H9 (cell line): Measurements from ENCODE around the gene EFCAB14. TPM values are rescaled to one million over a fixed set of nuclear protein-coding genes. Genes with fewer than 3 reads are reported as not detected.
A peak's percentile ranks its signal among the peaks of the same experiment; 100 is the strongest.

Experiments
- DNase-seq: peaks from one replicate; pipeline ENCODE4 v3.0.0-alpha.2; 2017
- H2AFZ ChIP-seq: one replicate; pipeline ENCODE4 v1.6.1; 2013; ENCODE audit warnings: mild to moderate bottlenecking, low read length, control low read depth, moderate library complexity
- H2AK5ac ChIP-seq: 2 replicates; pipeline ENCODE4 v1.6.1; 2013; ENCODE audit warnings: low read length, control low read depth, mixed read lengths; ENCODE audit not compliant: insufficient read length
- H2BK120ac ChIP-seq: one replicate; pipeline ENCODE4 v1.6.1; 2013; ENCODE audit warnings: low read depth, mild to moderate bottlenecking, low read length, control low read depth, inconsistent platforms; ENCODE audit not compliant: poor library complexity, severe bottlenecking
- H2BK12ac ChIP-seq: 2 replicates; pipeline ENCODE4 v1.6.1; 2013; ENCODE audit warnings: low read length, control low read depth, mixed read lengths, low read depth; ENCODE audit not compliant: insufficient read length
- H2BK15ac ChIP-seq: 2 replicates; pipeline ENCODE4 v1.6.1; 2013; ENCODE audit warnings: low read depth, low read length, control low read depth
- H2BK20ac ChIP-seq: one replicate; pipeline ENCODE4 v1.6.1; 2013; ENCODE audit warnings: low read depth, mild to moderate bottlenecking, low read length, control low read depth, inconsistent platforms; ENCODE audit not compliant: poor library complexity, severe bottlenecking
- H2BK5ac ChIP-seq: 2 replicates; pipeline ENCODE4 v1.6.1; 2013; ENCODE audit warnings: low read length, control low read depth, mixed read lengths; ENCODE audit not compliant: insufficient read length
- H3K14ac ChIP-seq: 2 replicates; pipeline ENCODE4 v1.6.1; 2013; ENCODE audit warnings: low read length, control low read depth; ENCODE audit not compliant: insufficient read depth
- H3K18ac ChIP-seq: 2 replicates; pipeline ENCODE4 v1.6.1; 2013; ENCODE audit warnings: low read depth, mild to moderate bottlenecking, mixed read lengths, low read length, control low read depth; ENCODE audit not compliant: insufficient read length
- H3K23ac ChIP-seq: 2 replicates; pipeline ENCODE4 v1.6.1; 2013; ENCODE audit warnings: low read length, control low read depth, mixed read lengths, low read depth; ENCODE audit not compliant: insufficient read length
- H3K23me2 ChIP-seq: 2 replicates; pipeline ENCODE4 v1.6.1; 2013; ENCODE audit warnings: low read depth, mild to moderate bottlenecking, mixed read lengths, low read length, control low read depth; ENCODE audit not compliant: insufficient read length, poor library complexity, severe bottlenecking
- H3K27ac ChIP-seq: 2 replicates; pipeline ENCODE4 v1.5.1; 2013; ENCODE audit warnings: low read length, control low read depth, mixed read lengths, low read depth; ENCODE audit not compliant: insufficient read length
- H3K27me3 ChIP-seq: 2 replicates; pipeline ENCODE4 v1.6.1; 2013; ENCODE audit warnings: low read length, control low read depth, inconsistent platforms; ENCODE audit not compliant: insufficient read depth
- H3K4ac ChIP-seq: 2 replicates; pipeline ENCODE4 v1.6.1; 2013; ENCODE audit warnings: low read depth, mild to moderate bottlenecking, control low read depth, inconsistent platforms, low read length, moderate library complexity
- H3K4me1 ChIP-seq: 2 replicates; pipeline ENCODE4 v1.6.1; 2013; ENCODE audit warnings: low read length, control low read depth, inconsistent platforms; ENCODE audit not compliant: insufficient read depth
- H3K4me2 ChIP-seq: 2 replicates; pipeline ENCODE4 v1.6.1; 2013; ENCODE audit warnings: low read length, control low read depth, mixed read lengths; ENCODE audit not compliant: insufficient read length, insufficient read depth
- H3K56ac ChIP-seq: 2 replicates; pipeline ENCODE4 v1.6.1; 2013; ENCODE audit warnings: low read depth, mild to moderate bottlenecking, mixed read lengths, low read length, control low read depth; ENCODE audit not compliant: insufficient read length
- H3K79me1 ChIP-seq: 2 replicates; pipeline ENCODE4 v1.6.1; 2013; ENCODE audit warnings: low read depth, mild to moderate bottlenecking, moderate library complexity, low read length, control low read depth, inconsistent platforms; ENCODE audit not compliant: insufficient read depth, poor library complexity, severe bottlenecking
- H3K79me2 ChIP-seq: 2 replicates; pipeline ENCODE4 v1.6.1; 2013; ENCODE audit warnings: low read length, control low read depth, inconsistent platforms; ENCODE audit not compliant: insufficient read depth
- H3K9ac ChIP-seq: 2 replicates; pipeline ENCODE4 v1.6.1; 2013; ENCODE audit warnings: low read length, control low read depth, mixed read lengths; ENCODE audit not compliant: insufficient read length; ENCODE audit errors: extremely low read depth
- H3K9me3 ChIP-seq: one replicate; pipeline ENCODE4 v1.6.1; 2013; ENCODE audit warnings: low read depth, low read length, inconsistent platforms; ENCODE audit not compliant: control insufficient read depth
- H3T11ph ChIP-seq: one replicate; pipeline ENCODE4 v1.6.1; 2013; ENCODE audit warnings: mild to moderate bottlenecking, low read length, control low read depth, inconsistent platforms
- H4K20me1 ChIP-seq: one replicate; pipeline ENCODE4 v1.6.1; 2013; ENCODE audit not compliant: control insufficient read depth, insufficient read length, insufficient read depth
- H4K5ac ChIP-seq: 2 replicates; pipeline ENCODE4 v1.6.1; 2013; ENCODE audit warnings: low read depth, mild to moderate bottlenecking, mixed read lengths, low read length, control low read depth; ENCODE audit not compliant: insufficient read length
- H4K8ac ChIP-seq: replicated peaks from 2 replicates; pipeline ENCODE4 v1.6.1; 2013; ENCODE audit warnings: low read length, control low read depth, mixed read lengths, low read depth; ENCODE audit not compliant: insufficient read length
- H4K91ac ChIP-seq: 2 replicates; pipeline ENCODE4 v1.6.1; 2013; ENCODE audit warnings: low read depth, mild to moderate bottlenecking, moderate library complexity, mixed read lengths, low read length, control low read depth; ENCODE audit not compliant: insufficient read length
- H3K27ac Mint-ChIP-seq, 3 experiments: 2 replicates in 2 of 3; 3 replicates in 1 of 3; pipeline ENCODE4 v1.8.0; 2020 to 2021; ENCODE audit warnings: mixed read lengths in 3 of 3, mild to moderate bottlenecking in 1 of 3, moderate library complexity in 1 of 3
- H3K27me3 Mint-ChIP-seq: 2 replicates; pipeline ENCODE4 v1.8.0; 2021; ENCODE audit warnings: low read depth, mild to moderate bottlenecking, moderate library complexity, mixed read lengths
- H3K36me3 Mint-ChIP-seq, 3 experiments: 2 replicates in 2 of 3; 3 replicates in 1 of 3; pipeline ENCODE4 v1.8.0; 2020 to 2021; ENCODE audit warnings: low read depth in 3 of 3, mixed read lengths in 3 of 3; ENCODE audit not compliant: insufficient read depth in 1 of 3
- H3K4me1 Mint-ChIP-seq, 2 experiments: 2 replicates each; pipeline ENCODE4 v1.8.0; 2020; ENCODE audit warnings: mixed read lengths in 2 of 2
- H3K4me3 Mint-ChIP-seq, 2 experiments: 2 replicates in 1 of 2; 3 replicates in 1 of 2; pipeline ENCODE4 v1.8.0; 2020 to 2021; ENCODE audit warnings: mild to moderate bottlenecking in 2 of 2, mixed read lengths in 2 of 2, moderate library complexity in 1 of 2
- H3K9me3 Mint-ChIP-seq, 2 experiments: 2 replicates in 1 of 2; 3 replicates in 1 of 2; pipeline ENCODE4 v1.8.0; 2020; ENCODE audit warnings: mild to moderate bottlenecking in 2 of 2, mixed read lengths in 2 of 2, moderate library complexity in 1 of 2
- WGBS: extraction: QIAGEN DNeasy Blood & Tissue Kit; methylation state at CpG from one replicate; pipeline ENCODE4 v1.1.7; 2013; ENCODE audit warnings: missing lambda C conversion rate, low lambda C conversion rate, mixed read lengths; ENCODE audit not compliant: insufficient read length; ENCODE audit errors: extremely low coverage; 5-methylcytosine and 5-hydroxymethylcytosine counted together
- total RNA-seq: library from RNA; stranded (reverse); gene quantifications from 2 replicates; pipeline ENCODE4 v1.2.1, GENCODE V29; 2021
- TF ChIP-seq, protein P1 (sequence below): fragments of 200-600 bp; sonication (generic); conservative IDR thresholded peaks from 3 replicates; pipeline ENCODE4 v1.8.0; 2021; ENCODE audit warnings: antibody characterized with exemption, mild to moderate bottlenecking

Gene EFCAB14
- total RNA-seq, 1 experiment from 2014 or later, result 42.2 TPM

DNA sequence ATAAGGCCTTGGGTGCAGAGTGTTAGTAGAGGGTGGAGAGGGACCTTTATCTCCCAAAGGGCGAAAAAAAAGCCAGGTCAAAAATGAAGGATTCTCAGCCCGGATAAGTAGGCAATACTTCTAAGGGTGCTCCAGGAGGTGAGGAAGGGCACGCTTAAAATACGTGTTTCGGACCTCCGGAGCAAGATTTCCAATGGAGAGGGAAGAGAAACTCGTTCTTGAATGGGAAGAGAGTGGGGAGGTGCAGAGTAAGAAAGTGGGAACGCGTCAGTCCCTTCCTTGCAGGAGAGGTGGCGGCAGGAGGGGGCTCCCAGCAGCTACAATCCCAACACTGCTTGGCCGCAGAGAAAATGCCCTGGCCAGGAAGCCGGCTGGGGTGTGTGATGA is 581 bp downstream of the EFCAB14 start:
- Histone ChIP-seq H3K4me1 (peaks cover 9% of the 10 kb centered on the region; the same call in 1 of the 2 replicates), H3K14ac (0 out of 2 replicates have a peak overlapping the region, but pooled peaks have one; percentile 87), H3K23ac (no peak overlapping the region), H4K5ac (no peak overlapping the region), H2AFZ (no peak overlapping the region), H3K9ac (peak overlapping the region; percentile 87), H4K8ac (no peak overlapping the region), H3K4ac (no peak overlapping the region), H2BK5ac (no peak overlapping the region), H3K27me3 (no peaks in the 10 kb centered on the region), H3K18ac (peak overlapping the region; percentile 68), H3K56ac (no peak overlapping the region), H3T11ph (no peak overlapping the region), H2BK15ac (no peak overlapping the region), H3K79me2 (peaks cover 15% of the 10 kb centered on the region), H2BK20ac (no peak overlapping the region), H2AK5ac (no peak overlapping the region), H3K27ac (no peak overlapping the region), H3K23me2 (peaks cover 8% of the 10 kb centered on the region), H3K79me1 (peaks cover 16% of the 10 kb centered on the region), H2BK12ac (no peak overlapping the region), H3K4me2 (peak overlapping the region; percentile 99), H2BK120ac (no peak overlapping the region), H3K9me3 (no peaks in the 10 kb centered on the region), H4K91ac (no peak overlapping the region), H4K20me1 (no peaks in the 10 kb centered on the region)
- Mint-ChIP-seq H3K27ac (peak overlapping the region; percentile 2 to 93 (median 75); a peak in 4 of 7 replicates), H3K4me3 (peak overlapping the region; percentile 92 to 96), H3K9me3 (no peaks in the 10 kb centered on the region), H3K36me3 (peaks cover 3 to 41% (median 15%) of the 10 kb centered on the region in 3 experiments; a peak in 5 of 7 replicates), H3K4me1 (peaks cover 21 to 25% of the 10 kb centered on the region in 2 experiments), H3K27me3 (peaks cover 6% of the 10 kb centered on the region; the same call in 1 of the 2 replicates)
- no CpG with 5 or more reads among the region's 12 CpGs for WGBS
- DNase-seq, result no peak
- TF ChIP-seq, protein P1, sequence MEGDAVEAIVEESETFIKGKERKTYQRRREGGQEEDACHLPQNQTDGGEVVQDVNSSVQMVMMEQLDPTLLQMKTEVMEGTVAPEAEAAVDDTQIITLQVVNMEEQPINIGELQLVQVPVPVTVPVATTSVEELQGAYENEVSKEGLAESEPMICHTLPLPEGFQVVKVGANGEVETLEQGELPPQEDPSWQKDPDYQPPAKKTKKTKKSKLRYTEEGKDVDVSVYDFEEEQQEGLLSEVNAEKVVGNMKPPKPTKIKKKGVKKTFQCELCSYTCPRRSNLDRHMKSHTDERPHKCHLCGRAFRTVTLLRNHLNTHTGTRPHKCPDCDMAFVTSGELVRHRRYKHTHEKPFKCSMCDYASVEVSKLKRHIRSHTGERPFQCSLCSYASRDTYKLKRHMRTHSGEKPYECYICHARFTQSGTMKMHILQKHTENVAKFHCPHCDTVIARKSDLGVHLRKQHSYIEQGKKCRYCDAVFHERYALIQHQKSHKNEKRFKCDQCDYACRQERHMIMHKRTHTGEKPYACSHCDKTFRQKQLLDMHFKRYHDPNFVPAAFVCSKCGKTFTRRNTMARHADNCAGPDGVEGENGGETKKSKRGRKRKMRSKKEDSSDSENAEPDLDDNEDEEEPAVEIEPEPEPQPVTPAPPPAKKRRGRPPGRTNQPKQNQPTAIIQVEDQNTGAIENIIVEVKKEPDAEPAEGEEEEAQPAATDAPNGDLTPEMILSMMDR, result no peak
